Mammary epithelial cell (primary cell): ENCODE results near the gene TIRAP.

Source experiments
- CTCF ChIP-seq, 2 donors: IDR thresholded peaks in 1 of 2; conservative IDR thresholded peaks in 1 of 2; 2 replicates each; pipeline ENCODE4 v1.5.1; 2011 to 2012; ENCODE audit warnings: inconsistent platforms in 2 of 2, low read length in 2 of 2, mild to moderate bottlenecking in 2 of 2, control low read depth in 1 of 2, low read depth in 1 of 2; ENCODE audit not compliant: insufficient read depth in 1 of 2; ENCODE audit errors: extremely low read depth in 1 of 2
- EZH2 ChIP-seq: IDR thresholded peaks from 2 replicates; pipeline ENCODE4 v1.6.1; 2012; ENCODE audit warnings: low read length, inconsistent platforms, borderline replicate concordance

DNA sequence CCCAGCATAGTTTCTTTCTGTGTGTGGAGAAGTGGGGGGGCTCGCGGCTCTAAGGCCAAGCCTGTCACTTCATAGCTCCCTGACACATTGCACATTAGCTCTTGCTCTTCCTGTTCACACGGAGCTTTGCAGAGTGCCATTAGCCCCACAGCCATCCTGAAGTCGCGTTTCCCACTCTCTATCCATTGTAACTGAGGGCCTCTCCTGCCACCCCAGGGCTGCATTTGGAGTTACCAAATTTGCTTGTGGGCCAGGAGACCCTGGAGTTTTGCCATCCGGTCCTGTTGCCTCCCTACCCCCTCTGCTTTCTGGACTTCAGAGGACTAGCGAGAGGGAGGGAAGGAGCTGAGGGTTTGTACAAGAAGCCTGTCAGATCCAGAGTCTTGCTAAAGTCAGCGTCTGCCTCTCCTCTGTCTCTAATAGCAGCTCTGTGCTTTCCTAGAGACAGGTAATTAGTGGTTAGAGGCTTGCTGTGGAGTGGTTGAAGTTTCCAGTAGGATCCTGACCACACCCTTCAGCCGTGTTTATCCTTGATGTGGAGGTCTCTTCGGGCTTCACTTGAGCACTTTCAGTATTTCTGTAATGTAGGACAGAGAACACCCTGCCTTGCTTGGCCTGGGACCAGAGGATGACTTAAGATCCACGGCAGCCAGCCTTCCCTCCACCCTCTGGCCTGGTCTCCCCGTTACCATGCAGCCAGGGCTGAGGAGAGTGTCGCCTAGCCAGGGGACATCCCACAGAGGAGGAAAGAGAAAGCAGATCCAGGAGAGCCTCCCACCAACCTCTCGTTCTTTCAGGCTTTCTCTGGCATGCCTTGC is 35.1 kb downstream of the TIRAP start:
- TF ChIP-seq CTCF (conservative IDR thresholded peaks at IDR 0.05 in 1 of 2, IDR thresholded peaks at IDR 0.05 in 1 of 2; ENCODE audit: extremely low read depth in 1 of 2, insufficient read depth in 1 of 2, low read depth in 1 of 2, low read length in 2 of 2) (no peak), EZH2 (no peak)
